ENCODE measurements around the gene HOTAIR. TPM values are rescaled to one million over a fixed set of nuclear protein-coding genes. Genes with fewer than 3 reads are reported as not detected.

HOTAIR gene
- polyA plus RNA-seq, 3 donors, result not detected

DNA sequence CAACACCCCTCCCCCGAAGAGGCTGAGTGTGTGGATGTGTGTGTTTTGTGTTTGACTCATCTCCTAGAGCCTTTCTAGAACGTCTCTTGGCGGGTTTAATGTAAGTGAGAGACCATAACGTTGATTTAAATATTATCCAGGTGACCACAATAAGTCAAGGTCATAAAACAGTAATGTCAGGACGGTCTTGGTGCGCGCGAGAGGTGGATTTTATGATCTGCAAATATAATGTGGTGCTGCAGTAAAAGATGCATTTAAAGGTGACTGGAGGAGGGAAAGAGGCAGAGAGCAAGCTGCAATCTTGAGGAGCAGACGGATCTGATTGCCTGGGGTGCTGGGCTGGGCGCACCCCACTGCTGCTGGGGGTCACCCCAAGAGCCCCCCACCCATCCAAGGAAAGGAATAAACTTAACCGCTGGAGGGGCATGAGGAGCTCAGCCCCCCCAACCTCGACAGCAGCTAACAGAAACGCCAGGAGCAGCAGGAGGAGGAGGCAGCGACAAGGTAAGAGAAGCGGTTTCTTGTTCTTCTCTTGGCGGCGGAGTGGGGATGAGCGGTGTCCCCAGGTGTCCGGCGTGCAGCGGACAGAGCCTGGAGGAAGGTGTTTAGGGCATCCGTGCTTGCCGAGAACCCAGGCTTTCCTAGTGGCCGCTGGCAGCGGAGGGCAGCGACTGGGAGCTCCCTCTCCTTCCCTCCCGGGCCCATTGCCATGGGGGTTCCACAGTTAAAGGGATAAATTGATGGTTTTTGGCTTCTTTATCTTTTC, 15.7 kb upstream of the HOTAIR start:
- 13% methylated on average over 13 of the region's 27 CpGs for WGBS (ENCODE audit: insufficient coverage)
- no peak overlapping the region for H3K9ac ChIP-seq (ENCODE audit: insufficient read depth, low read length, poor library complexity, severe bottlenecking)
- peaks cover 94 to 100% of the 10 kb centered on the region in 2 donors for H3K27me3 ChIP-seq (ENCODE audit: control insufficient read depth in 2 of 2, insufficient read depth in 2 of 2, low read length in 2 of 2)
- H2AFZ ChIP-seq (ENCODE audit: insufficient read depth, low read depth, low read length, poor library complexity, severe bottlenecking), result no peak overlapping the region
- Mint-ChIP-seq H3K27me3 (ENCODE audit: low read depth in 3 of 3) (peaks cover 99 to 100% (median 100%) of the 10 kb centered on the region in 3 donors), H3K27ac (no peak overlapping the region), H3K36me3 (peaks cover 2 to 30% of the 10 kb centered on the region in 2 donors), H3K4me1 (peaks cover 31% of the 10 kb centered on the region), H3K9me3 (peaks cover 3 to 68% (median 36%) of the 10 kb centered on the region in 7 donors), H3K4me3 (peak overlapping the region in 1 of 2 donors; percentile 80)
- H3K4me2 ChIP-seq (replicated peaks; ENCODE audit: extremely low read depth, low read length, poor library complexity, severe bottlenecking), result no peak overlapping the region
- H4K20me1 ChIP-seq (ENCODE audit: insufficient read depth, low read length), result no peaks in the 10 kb centered on the region
- H3K9me3 ChIP-seq (replicated peaks in 1 of 2; ENCODE audit: control insufficient read depth in 1 of 2, insufficient read depth in 1 of 2, low read length in 2 of 2), result peaks cover 10 to 76% of the 10 kb centered on the region in 2 donors
- intact Hi-C loops (cut with micrococcal nuclease), result no loop called here
- no peak overlapping the region for H3K27ac ChIP-seq (ENCODE audit: low read depth in 1 of 2, low read length in 2 of 2)
- no peak overlapping the region for H3K4me3 ChIP-seq (replicated peaks in 1 of 3; ENCODE audit: low read depth in 2 of 3, low read length in 3 of 3)
- no peak for DNase-seq
- peaks cover 8 to 18% of the 10 kb centered on the region in 2 donors for H3K4me1 ChIP-seq (ENCODE audit: control insufficient read depth in 1 of 2, insufficient read depth in 2 of 2, low read length in 2 of 2)
- TF ChIP-seq, protein P1, sequence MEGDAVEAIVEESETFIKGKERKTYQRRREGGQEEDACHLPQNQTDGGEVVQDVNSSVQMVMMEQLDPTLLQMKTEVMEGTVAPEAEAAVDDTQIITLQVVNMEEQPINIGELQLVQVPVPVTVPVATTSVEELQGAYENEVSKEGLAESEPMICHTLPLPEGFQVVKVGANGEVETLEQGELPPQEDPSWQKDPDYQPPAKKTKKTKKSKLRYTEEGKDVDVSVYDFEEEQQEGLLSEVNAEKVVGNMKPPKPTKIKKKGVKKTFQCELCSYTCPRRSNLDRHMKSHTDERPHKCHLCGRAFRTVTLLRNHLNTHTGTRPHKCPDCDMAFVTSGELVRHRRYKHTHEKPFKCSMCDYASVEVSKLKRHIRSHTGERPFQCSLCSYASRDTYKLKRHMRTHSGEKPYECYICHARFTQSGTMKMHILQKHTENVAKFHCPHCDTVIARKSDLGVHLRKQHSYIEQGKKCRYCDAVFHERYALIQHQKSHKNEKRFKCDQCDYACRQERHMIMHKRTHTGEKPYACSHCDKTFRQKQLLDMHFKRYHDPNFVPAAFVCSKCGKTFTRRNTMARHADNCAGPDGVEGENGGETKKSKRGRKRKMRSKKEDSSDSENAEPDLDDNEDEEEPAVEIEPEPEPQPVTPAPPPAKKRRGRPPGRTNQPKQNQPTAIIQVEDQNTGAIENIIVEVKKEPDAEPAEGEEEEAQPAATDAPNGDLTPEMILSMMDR (IDR thresholded peaks at IDR 0.05), result no peak
- no peaks in the 10 kb centered on the region for H3K79me2 ChIP-seq (ENCODE audit: insufficient read depth, low read length)
- H3K36me3 ChIP-seq (replicated peaks in 1 of 2; ENCODE audit: control insufficient read depth in 1 of 2, insufficient read depth in 2 of 2, low read length in 2 of 2), result no peaks in the 10 kb centered on the region

DNA sequence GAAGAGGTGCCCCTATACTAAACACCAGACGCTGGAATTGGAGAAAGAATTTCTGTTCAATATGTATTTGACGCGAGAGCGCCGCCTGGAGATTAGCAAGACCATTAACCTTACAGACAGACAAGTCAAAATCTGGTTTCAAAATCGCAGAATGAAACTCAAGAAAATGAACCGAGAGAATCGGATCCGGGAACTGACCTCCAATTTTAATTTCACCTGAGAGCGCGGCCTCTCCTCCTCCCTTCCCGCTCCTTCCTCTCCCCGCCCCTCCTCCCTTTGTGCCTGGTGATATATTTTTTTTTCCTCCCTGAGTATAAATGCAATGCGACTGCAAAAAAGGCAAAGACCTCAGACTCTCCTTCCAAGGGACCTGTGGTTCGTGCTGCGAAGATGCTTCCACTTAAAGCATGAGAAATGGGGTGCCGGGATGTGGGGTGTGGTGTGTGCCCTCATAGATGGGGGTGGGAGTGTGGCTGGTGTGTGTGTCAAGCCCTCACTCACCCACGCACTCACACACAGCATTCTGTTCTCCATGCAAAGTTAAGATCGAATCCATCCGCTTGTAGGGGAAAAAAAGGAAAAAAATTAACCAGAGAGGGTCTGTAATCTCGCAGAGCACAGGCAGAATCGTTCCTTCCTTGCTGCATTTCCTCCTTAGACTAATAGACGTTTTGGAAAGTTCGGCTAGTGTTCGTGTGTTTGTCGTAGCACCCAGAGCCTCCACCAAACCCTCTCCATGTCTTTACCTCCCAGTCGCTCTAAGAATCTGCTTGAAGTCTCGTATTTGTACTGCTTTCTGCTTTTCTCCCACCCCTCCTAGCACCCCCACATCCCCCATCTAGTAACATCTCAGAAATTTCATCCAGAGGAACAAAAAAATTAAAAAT, 14.7 kb upstream of the HOTAIR start:
- no peaks in the 10 kb centered on the region for H3K36me3 ChIP-seq (replicated peaks in 1 of 2; ENCODE audit: control insufficient read depth in 1 of 2, insufficient read depth in 2 of 2, low read length in 2 of 2)
- H3K27ac ChIP-seq (ENCODE audit: low read depth in 1 of 2, low read length in 2 of 2), result no peak overlapping the region
- H3K9ac ChIP-seq (ENCODE audit: insufficient read depth, low read length, poor library complexity, severe bottlenecking), result no peak overlapping the region
- no peaks in the 10 kb centered on the region for H3K79me2 ChIP-seq (ENCODE audit: insufficient read depth, low read length)
- peaks cover 92 to 100% of the 10 kb centered on the region in 2 donors for H3K27me3 ChIP-seq (ENCODE audit: control insufficient read depth in 2 of 2, insufficient read depth in 2 of 2, low read length in 2 of 2)
- Mint-ChIP-seq H3K9me3 (peaks cover 7 to 68% (median 45%) of the 10 kb centered on the region in 7 donors), H3K4me3 (peak overlapping the region in 1 of 2 donors; percentile 80), H3K27me3 (ENCODE audit: low read depth in 3 of 3) (peaks cover 99 to 100% (median 100%) of the 10 kb centered on the region in 3 donors), H3K36me3 (peaks cover 2 to 27% of the 10 kb centered on the region in 2 donors), H3K27ac (no peak overlapping the region), H3K4me1 (peaks cover 33% of the 10 kb centered on the region)
- 2% methylated on average over 8 of the region's 28 CpGs for WGBS (ENCODE audit: insufficient coverage)
- no peaks in the 10 kb centered on the region for H4K20me1 ChIP-seq (ENCODE audit: insufficient read depth, low read length)
- peaks cover 15 to 18% of the 10 kb centered on the region in 2 donors for H3K4me1 ChIP-seq (ENCODE audit: control insufficient read depth in 1 of 2, insufficient read depth in 2 of 2, low read length in 2 of 2)
- TF ChIP-seq, protein P1 (IDR thresholded peaks at IDR 0.05), result peak; percentile 30
- peaks cover 20 to 80% of the 10 kb centered on the region in 2 donors for H3K9me3 ChIP-seq (replicated peaks in 1 of 2; ENCODE audit: control insufficient read depth in 1 of 2, insufficient read depth in 1 of 2, low read length in 2 of 2)
- H3K4me3 ChIP-seq (replicated peaks in 1 of 3; ENCODE audit: low read depth in 2 of 3, low read length in 3 of 3), result no peak overlapping the region
- no peak overlapping the region for H3K4me2 ChIP-seq (replicated peaks; ENCODE audit: extremely low read depth, low read length, poor library complexity, severe bottlenecking)
- H2AFZ ChIP-seq (ENCODE audit: insufficient read depth, low read depth, low read length, poor library complexity, severe bottlenecking), result no peak overlapping the region
- intact Hi-C loops (cut with micrococcal nuclease), result loop anchor here in 1 of 2 donors (10.0 kb wide), 1 partner anchor 295 kb away; no protein-coding TSS in a partner anchor
- DNase-seq, result no peak
